Islet precursor cell (in vitro differentiated cells): ENCODE measurements around the gene GBF1.
"Not testable (repeated sequence)": the region's sequence is repeated elsewhere in the genome, so short reads cannot be mapped to it uniquely, and the experiment has no call there.

ENCODE experiments used
- DNase-seq: peaks from one replicate; pipeline ENCODE4 v3.0.0-alpha.2; 2018

The GBF1 gene

DNA sequence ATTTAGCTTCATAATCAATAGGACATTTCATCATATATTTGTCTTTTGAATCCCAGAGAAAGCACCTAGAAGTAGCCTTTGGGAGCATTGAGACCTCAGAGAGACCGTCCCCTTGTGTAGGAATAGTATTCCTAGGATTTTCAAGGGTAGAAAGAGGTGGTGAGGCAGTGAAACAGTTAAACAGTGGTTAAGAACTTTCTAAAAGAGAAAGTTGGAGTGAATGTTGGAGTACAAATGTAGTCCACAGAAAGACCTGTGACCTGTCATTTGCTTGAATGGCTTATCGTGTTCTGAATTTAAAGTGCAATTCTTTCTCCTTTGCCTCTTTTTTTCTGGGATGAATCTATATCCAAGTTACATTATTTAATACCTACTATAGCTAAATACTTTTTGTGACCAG is 30.0 kb downstream of the GBF1 start:
- DNase-seq: no peak

DNA sequence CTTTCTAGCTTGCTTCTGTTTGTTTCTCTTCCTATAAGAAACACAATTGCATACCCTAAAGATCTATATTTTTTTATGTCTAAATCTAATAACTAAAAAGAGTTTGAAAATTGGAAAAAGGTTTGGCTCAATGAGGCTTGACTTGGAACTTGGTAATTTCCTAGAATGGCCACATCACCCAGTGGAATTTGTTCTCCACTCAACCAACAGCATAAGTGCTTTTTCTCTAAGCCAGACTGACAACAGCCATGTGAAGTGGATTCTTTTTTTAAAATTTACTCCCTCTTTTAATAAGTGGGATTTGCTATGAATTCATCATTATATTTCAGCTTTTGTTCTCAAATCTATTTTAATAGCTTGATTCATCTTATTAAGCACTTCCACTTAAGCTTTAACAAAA is 33.8 kb downstream of the GBF1 start:
- no peak for DNase-seq

DNA sequence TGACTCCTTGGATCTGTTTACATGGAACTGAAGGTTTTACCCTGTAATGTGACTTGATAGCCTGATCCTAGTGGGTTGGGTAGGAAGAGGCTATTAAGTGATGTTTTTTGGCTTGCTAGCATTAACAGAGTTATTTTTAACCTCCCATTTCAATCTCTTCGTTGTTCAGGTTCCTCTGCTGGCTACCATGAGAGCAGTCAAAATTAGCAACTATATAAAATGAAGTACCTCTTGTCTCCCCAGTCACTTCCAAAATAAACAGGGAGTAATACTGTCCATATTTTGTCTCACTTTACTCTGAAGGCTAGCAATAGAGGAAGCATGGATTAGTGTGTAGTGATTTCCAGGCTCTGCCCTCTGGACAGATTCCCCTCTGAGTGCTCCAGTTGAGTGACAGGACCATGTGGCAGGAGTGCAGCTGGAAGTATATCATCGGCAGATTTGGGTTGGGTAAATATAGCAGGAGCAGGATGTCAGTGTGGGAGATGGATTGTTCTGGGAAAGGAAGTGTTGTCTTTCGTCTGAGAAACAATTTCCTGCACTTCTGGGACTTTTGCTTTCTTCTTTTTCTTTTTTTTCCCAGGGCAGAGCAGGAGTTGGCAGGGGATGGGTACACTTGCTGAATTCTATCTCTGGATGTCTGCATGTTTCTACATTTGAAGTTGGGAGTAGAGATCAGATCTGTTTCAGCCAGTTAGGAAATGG is 35.2 kb downstream of the GBF1 start:
- DNase-seq: no peak

DNA sequence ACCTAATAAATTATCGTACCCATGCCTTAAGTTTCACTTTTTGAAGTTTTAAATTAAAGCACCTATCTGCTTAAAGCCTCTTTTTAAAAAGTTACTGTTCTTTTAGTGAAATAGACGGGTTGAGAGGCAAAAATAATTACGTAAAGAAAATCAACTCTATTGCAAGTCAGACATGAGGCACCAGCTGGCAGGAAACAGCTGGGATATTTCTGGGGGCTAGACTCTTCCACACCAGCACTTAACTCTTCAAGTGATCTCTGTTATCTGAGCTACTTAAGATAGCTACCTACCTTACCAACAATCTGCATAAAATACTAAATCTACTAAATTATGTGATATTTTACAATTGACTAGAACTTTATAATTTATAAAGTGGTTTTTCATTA is 35.8 kb downstream of the GBF1 start:
- no peak for DNase-seq

DNA sequence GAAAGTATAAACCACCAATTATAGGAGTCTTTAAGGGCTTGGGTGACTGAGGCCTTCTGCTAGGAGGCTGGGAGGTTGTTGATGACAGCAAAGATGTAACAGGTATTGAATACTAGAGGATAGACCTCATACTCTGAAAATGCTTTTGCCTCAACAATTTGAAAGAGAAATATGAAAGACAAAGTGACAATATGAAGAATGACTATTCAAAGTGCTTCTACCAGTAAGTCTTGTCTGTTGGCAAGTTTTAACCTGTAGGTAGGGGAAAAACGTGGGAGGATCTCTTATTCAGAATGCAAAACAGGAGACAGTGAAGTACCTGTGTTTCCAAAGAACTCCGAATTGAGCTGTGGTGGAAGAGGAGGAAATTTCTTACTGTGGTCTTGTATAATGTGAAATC is 38.2 kb downstream of the GBF1 start:
- DNase-seq: no peak

DNA sequence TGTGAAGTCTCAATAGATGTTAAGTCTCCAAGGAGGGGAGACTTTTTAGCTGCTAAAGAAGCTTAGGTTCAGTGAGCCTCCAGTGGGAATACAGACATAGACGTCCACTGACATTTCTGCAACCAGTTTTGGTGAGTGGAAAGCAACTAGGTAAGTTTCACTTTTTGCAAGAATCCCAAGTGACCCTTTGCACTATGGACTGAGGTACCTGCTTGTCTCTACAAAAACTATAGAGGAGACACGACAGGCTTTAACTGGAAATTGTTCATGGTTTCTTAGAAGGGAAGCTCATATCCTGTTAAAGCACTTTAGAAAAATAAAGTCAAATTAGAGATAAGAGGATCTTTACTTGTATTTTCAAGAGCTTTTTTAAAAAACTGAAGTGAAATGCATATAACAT is 38.6 kb downstream of the GBF1 start:
- no peak for DNase-seq

DNA sequence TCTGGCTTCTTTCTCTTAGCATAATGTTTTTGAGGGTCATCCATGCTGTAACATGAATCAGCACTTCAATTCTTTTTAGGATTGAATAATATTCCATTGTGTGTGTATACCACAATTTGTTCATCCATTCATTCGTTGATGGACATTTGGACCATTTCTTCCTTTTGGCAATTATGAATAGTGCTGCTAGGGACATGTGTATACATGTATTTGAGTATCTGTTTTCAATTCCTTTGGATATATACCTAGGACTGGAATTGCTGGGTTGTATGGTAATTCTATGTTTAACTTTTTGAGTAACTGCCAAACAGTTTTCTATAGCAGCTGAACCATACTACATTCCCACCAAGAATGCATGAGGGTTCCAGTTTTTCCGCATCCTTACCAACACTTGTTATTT is 39.2 kb downstream of the GBF1 start:
- DNase-seq: no peak

DNA sequence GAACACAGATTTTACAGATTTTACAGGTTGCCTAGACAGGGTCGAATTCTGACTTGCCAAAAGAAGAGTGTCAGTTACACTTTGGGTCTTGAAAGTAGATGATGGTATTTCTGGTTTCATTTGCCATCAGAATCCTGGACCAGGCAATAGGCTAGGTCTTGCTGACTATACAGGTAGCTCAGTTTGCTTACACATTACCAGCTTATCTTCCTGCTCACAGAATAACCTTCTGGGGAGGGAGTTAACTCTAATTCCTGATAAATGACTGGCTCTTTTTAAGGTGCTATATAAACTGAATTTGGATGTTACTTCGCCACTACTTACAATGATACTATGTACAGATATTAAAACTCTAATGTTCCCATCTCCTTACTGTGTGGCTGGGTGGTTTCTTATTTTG is 39.8 kb downstream of the GBF1 start:
- no peak for DNase-seq

DNA sequence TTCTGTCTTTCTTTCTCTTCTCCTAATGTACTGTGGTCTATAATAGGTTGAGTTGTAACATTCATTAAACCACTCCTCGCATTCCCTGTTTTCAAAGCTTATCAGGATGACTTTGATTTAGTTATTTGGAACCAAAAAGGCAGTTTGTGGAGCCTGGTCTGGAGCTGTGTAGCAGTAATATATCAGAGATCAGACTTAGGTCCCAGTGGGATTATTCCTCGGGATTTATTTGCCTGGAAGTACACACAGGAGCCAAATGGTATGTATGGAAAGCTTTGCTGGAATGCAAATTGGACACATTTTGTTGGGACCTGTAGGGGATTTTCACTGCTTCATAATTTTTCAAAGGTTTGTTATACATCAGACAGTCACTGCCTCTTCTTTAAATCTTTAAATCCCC is 40.9 kb downstream of the GBF1 start:
- no peak for DNase-seq

DNA sequence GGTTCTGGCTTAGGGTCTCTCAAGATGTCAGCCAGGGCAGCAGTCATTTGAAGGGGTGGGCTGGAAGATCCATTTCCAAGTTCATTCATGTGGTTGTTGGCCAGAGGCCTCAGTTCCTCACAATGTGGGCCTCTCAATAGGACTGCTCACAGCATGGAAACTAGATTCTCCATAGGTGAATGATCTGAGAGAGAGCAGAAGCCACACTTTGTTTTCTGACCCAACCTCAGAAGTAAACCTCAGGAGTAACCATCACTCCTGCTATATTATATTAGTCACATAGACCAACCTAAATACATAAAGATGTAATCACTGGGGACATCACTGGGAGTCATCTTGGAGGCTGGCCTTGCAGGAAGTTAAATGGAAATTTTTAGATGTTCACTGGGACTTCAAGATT is 42.2 kb downstream of the GBF1 start:
- no peak for DNase-seq

DNA sequence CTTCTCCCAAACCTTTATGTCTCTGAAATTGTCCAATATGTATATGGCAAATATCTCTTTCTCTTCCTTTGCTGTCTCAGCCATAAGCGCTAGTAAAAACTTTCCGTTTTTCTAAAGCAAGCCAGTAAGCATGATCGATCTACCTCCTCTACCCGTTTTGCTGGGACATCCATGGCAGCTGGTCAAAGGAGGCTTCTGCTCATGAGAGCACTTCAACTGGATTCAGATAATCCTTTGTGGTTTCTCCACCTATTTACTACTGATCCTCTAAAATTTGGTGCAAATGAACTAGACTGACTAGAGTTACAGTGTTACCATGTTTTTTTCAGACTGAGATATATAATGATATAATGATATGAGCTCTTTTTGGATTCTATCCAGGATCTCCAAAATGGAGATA is 42.7 kb downstream of the GBF1 start:
- no peak for DNase-seq

DNA sequence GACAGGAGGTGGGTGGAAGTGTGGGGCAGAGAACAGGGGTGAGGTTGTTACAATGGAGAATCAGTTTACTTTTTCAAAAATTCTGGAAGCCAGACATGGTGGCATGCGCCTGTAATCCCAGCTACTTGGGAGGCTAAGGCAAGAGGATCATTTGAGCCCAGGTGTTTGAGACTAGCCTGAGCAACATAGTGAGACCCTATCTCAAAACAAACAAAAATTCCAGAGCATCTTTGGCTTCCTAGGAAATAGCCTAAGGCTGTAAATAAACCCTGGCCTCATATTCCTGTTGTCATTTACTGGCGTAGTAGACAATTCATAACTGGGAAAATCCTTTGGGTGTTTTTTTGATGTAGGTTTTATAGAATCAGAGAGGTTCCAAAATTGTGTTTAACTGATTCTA is 44.0 kb downstream of the GBF1 start:
- DNase-seq: no peak

DNA sequence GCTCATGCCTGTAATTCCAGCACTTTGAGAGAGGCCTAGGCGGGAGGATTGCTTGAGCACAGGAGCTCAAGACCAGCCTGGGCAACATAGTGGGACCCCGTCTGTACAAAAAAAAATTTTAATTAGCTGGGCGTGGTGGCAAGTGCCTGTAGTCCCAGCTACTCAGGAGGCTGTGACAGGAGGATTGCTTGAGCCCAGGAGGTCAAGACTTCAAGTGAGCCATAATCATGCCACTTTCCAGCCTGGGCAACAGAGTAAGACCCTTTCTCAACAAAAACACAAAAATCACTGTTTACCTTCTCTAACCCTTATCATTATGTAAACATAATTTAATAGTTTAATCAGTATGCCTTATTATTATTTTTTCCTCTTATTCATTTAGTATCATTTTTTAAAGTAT is 44.5 kb downstream of the GBF1 start:
- DNase-seq: no peak

DNA sequence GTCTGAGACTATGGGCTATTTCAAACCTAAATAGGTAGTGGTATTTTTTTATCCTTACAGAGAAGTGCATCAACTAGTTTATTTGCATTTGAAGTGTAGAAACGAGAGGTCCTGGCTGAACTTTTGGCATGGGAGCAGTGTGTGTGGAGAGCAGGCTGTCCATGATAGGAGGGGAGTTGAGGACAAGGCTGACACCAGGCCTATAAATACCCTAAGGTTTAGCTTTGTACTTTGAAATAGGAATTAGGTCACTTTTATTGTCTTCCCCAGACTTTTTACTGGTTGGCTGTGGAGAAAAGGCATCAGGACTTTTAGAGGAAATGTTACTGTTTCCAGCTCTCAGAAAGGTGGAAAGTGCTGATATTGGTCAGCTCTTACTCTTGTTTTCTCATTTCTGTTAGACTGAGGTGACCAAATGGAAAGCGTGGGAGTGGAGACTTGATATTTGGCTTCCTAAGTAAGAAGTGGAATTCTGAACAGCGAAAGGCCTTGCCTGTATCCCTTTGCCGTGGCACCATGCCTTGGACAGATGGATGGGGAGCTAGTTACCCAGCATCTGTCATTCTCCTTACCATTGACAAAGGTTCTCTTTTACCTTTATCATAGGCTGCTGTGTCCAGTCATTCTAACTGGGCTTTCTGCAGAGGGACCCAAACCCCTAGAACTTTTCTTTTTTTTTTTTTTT is 46.0 kb downstream of the GBF1 start:
- no peak for DNase-seq

DNA sequence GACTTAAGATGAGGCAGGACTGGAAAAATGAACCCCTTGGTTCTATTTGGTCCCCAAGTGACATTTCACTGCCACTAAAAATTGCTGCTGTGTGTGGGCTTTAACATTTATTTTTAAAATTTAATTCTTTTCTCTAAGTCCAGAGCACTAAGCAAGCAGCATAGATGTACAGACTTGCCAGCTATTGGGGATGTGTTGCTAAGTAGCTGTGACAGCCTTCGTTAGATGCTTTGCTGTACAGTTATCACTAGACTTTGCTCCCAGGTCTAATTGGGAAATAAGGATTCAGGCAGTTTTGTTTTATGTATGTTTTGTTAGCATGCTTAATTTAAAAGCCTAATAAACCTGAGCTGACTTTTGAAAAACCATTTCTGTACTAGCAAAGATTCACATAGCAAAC is 51.8 kb downstream of the GBF1 start:
- DNase-seq: no peak

DNA sequence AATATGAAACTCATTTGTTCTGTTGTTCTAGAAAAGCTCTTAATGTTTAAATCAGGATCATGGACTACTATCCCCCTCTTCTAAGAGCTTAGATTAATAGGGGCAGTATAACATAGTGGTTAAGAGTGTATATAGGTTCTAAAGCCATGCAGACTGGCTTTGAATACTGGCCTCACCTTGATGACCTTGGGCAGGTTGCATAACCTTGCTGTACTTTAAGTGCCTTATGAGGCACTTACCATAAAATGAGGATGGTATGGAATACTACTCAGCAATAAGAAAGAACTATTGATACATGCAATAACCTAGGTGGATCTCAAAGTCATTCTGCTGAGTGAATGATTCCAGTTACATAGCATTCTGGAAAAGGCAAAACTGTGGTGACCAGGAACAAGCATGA is 53.6 kb downstream of the GBF1 start:
- no peak for DNase-seq

DNA sequence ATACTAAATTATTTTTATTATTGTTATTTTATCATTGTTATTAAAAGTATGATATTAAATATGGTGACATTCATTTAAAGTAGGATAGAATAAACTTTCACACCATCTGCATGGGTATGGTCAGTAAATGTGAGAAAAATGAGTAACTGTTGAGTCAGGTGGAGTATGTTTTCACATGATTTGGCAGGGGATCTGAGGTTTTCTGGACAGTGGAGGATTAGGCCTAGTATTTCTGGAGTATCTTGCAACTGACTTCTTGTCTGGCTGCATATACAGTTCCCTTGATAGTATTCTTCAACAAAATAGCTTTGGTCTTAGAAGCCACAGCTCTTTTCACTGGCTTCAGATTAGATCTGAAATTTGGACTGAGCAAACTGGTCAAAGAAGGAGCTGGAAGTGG is 54.5 kb downstream of the GBF1 start:
- DNase-seq: no peak

DNA sequence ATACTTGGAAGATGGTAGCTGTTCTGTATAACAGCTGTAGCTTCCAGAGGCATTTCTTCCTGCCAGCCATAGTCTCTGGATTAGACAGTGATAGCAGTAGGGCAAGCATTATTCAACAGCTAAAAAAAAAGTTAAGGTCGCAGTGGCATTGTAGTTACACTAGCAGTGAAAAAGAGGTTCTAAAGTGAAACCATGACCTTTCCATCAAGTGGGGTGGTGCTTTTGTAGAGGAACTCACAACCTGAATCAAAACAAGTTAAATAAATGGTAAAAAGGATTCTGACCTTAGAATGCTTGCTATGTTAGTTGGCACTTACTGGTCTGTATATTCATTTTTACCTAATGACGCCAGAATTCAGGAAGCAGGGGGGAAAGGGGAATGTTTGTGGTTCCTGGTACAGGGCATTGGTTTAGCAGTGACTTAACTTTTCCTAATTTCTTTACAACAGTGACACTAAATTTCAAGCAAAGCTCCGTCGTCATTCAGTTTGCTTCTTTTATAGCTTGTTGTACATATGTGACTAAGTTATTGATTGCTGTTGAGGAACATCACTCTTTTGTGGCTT is 55.0 kb downstream of the GBF1 start:
- DNase-seq: no peak

DNA sequence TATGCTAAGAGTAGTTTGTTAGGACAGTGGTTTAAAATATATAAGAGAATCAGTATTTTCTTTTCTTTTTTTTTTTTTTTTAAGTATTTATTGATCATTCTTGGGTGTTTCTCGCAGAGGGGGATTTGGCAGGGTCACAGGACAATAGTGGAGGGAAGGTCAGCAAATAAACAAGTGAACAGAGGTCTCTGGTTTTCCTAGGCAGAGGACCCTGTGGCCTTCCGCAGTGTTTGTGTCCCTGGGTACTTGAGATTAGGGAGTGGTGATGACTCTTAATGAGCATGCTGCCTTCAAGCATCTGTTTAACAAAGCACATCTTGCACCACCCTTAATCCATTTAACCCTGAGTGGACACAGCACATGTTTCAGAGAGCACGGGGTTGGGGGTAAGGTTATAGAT is 55.6 kb downstream of the GBF1 start:
- DNase-seq: not testable (repeated sequence)

DNA sequence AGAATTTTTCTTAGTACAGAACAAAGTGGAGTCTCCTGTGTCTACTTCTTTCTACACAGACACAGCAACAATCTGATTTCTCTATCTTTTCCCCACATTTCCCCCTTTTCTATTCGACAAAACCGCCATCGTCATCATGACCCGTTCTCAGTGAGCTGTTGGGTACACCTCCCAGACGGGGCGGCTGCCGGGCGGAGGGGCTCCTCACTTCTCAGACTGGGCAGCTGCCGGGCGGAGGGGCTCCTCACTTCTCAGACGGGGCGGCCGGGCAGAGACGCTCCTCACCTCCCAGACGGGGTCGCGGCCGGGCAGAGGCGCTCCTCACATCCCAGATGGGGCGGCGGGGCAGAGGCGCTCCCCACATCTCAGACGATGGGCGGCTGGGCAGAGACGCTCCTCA is 56.0 kb downstream of the GBF1 start:
- not testable (repeated sequence) for DNase-seq

DNA sequence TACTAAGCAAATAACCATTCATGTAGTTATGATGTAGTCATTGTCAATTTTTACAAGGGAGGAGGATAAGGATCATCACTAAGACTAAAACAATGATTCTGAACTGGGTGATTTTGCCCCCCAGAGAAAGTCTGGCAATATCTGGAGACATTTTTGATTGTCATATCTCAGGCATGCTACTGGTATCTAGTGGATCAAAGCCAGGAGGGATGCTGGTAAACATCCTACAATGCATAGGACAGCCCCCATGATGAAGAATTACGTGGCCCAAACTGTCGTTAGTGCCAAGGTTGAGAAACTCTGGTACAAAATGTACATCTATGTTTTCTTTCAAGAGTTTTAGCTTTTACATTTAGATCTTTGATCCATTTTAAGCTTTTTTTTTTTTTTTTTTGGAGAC is 57.3 kb downstream of the GBF1 start:
- DNase-seq: no peak

DNA sequence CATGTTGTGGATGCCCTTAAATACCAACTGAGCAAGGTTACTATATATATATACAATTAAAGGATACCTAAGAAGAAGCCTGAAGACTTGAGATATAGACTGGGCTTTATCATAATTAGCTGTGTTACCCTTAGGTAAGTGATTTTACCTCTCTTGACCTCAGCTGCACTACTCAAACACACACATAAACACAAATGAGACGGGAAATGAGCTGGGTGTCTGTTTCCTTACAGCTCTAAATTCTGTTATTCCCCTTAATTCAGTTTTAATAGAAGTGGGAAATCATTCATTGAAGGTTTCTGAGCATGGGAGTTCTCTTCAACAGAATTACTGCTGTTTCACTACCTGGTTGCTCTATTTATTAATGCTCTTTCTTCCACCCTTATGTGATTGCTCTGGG is 60.7 kb downstream of the GBF1 start:
- DNase-seq: no peak

DNA sequence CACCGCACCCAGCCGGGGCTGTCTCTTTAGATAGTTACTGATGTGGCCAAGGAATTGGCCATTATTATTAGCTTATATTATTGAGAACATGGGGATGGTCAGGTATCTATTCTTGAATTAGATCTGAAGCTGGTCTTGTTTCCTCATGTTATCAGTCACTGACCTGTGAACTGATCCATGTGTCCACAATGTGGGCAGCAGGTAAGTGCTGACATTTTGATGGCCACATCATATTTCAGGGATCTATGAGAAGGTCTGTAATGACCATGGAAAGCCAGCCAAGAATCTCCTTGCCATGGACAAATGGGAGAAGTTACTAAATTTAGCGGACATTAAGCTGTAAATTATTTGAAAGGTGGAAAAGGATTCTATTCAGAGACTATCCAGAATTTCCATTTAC is 61.4 kb downstream of the GBF1 start:
- no peak for DNase-seq

DNA sequence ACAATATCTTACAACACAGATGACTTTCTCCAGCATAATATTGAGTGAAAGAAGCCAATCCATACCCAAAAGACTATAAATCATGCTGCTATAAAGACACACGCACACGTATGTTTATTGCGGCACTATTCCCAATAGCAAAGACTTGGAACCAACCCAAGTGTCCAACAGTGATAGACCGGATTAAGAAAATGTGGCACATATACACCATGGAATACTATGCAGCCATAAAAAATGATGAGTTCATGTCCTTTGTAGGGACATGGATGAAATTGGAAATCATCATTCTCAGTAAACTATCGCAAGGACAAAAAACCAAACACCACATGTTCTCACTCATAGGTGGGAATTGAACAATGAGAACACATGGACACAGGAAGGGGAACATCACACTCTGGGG is 63.0 kb downstream of the GBF1 start:
- not testable (repeated sequence) for DNase-seq

DNA sequence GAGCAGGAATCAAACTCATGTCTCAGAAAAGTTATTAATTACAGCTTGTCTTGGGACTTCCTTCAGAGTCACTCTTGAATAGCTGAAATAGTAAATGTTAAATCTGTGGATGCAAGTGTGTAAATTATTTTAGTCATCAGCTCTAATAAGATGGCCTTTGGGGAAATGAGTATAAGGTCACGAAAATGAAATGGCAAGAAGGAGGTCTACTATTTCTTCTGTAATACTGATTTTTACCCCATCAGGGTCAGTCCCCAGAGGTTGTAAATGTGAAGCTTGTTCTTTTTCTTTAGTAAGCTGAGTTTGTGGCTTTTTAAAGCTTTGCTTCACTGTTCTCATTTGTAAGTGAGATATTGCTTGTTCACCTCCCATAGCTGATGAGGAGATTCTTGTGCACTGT is 63.9 kb downstream of the GBF1 start:
- DNase-seq: no peak
